ENCODE measurements around the gene PLCG2. TPM values are rescaled to one million over a fixed set of nuclear protein-coding genes. Genes with fewer than 3 reads are reported as not detected.

Gene PLCG2
- total RNA-seq, 1 donor from 2014 or later, result 5.7 TPM

- Mint-ChIP-seq H3K27me3 (ENCODE audit: low read depth) (peaks cover 47% of the 10 kb centered on the region), H3K27ac (no peak overlapping the region), H3K9me3 (no peaks in the 10 kb centered on the region), H3K4me1 (peaks cover 13% of the 10 kb centered on the region), H3K4me3 (no peak overlapping the region), H3K36me3 (no peaks in the 10 kb centered on the region)
- TF ChIP-seq CTCF (IDR thresholded peaks at IDR 0.05; ENCODE audit: unreplicated experiment), result no peak
- no peak for DNase-seq (ENCODE audit: low spot score in 2 of 2, unreplicated experiment in 2 of 2)
Observed at GRCh38 chr16:81868057-81868748, 89.1 kb downstream of the PLCG2 start.

GRCh38 chr16:81869326-81869725 is 90.2 kb downstream of the PLCG2 start:
- DNase-seq (ENCODE audit: low spot score in 2 of 2, unreplicated experiment in 2 of 2), result no peak
- no peak for TF ChIP-seq CTCF (IDR thresholded peaks at IDR 0.05; ENCODE audit: unreplicated experiment)
- peaks cover 36% of the 10 kb centered on the region for H3K27me3 Mint-ChIP-seq (ENCODE audit: low read depth)
- no peak overlapping the region for H3K27ac Mint-ChIP-seq
- no peaks in the 10 kb centered on the region for H3K9me3 Mint-ChIP-seq
- H3K36me3 Mint-ChIP-seq, result no peaks in the 10 kb centered on the region
- peaks cover 10% of the 10 kb centered on the region for H3K4me1 Mint-ChIP-seq
- H3K4me3 Mint-ChIP-seq, result no peak overlapping the region

- Mint-ChIP-seq H3K9me3 (no peaks in the 10 kb centered on the region), H3K4me3 (no peak overlapping the region), H3K27ac (no peak overlapping the region), H3K4me1 (peaks cover 3% of the 10 kb centered on the region), H3K27me3 (ENCODE audit: low read depth) (peaks cover 17% of the 10 kb centered on the region), H3K36me3 (no peaks in the 10 kb centered on the region)
- no peak for TF ChIP-seq CTCF (IDR thresholded peaks at IDR 0.05; ENCODE audit: unreplicated experiment)
- DNase-seq (ENCODE audit: low spot score in 2 of 2, unreplicated experiment in 2 of 2), result no peak
Observed at GRCh38 chr16:81873206-81873605, 94.1 kb downstream of the PLCG2 start.

- TF ChIP-seq CTCF (IDR thresholded peaks at IDR 0.05; ENCODE audit: unreplicated experiment), result peak; percentile 89
- no peaks in the 10 kb centered on the region for H3K36me3 Mint-ChIP-seq
- H3K4me1 Mint-ChIP-seq, result peaks cover 3% of the 10 kb centered on the region
- peaks cover 19% of the 10 kb centered on the region for H3K27me3 Mint-ChIP-seq (ENCODE audit: low read depth)
- H3K27ac Mint-ChIP-seq, result no peak overlapping the region
- H3K9me3 Mint-ChIP-seq, result no peaks in the 10 kb centered on the region
- DNase-seq (ENCODE audit: low spot score in 2 of 2, unreplicated experiment in 2 of 2), result peak in 1 of 2 experiments; percentile 61
- no peak overlapping the region for H3K4me3 Mint-ChIP-seq
Observed at GRCh38 chr16:81873843-81874752, 95.0 kb downstream of the PLCG2 start.

- H3K36me3 Mint-ChIP-seq, result no peaks in the 10 kb centered on the region
- H3K4me1 Mint-ChIP-seq, result peaks cover 3% of the 10 kb centered on the region
- no peak for TF ChIP-seq CTCF (IDR thresholded peaks at IDR 0.05; ENCODE audit: unreplicated experiment)
- no peaks in the 10 kb centered on the region for H3K9me3 Mint-ChIP-seq
- H3K4me3 Mint-ChIP-seq, result no peak overlapping the region
- peaks cover 21% of the 10 kb centered on the region for H3K27me3 Mint-ChIP-seq (ENCODE audit: low read depth)
- no peak for DNase-seq (ENCODE audit: low spot score in 2 of 2, unreplicated experiment in 2 of 2)
- H3K27ac Mint-ChIP-seq, result no peak overlapping the region
Observed at GRCh38 chr16:81875461-81875860, 96.4 kb downstream of the PLCG2 start.

Data from mesothelial cell of epicardium (in vitro differentiated cells).